ENCODE data around the gene C17orf107. TPM values are rescaled to one million over a fixed set of nuclear protein-coding genes. Genes with fewer than 3 reads are reported as not detected.

C17orf107 gene
- total RNA-seq, 2 experiments from 2014 or later, result 3.0 to 3.6 TPM

DNA sequence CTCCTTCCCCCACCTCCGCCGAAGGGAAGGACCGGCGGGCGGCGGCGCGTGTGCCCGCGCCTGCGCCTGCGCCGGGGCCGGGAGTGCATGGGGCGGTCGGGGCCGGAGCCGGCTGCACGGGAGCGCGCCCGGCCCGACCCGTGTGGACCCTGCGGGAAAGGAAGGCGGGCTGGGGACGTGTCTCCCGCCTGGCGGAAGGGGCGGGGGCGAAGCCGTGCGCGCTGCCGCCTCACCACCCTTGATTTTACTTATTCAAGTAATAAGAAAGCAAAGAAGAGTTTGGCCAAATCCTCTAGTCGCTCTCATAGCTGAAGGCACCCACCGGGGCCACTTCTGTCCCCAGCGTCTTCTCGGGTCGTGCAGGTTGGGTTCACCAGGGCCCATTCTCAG lies 49.6 kb downstream of the C17orf107 start:
- Mint-ChIP-seq H3K27ac (peak overlapping the region; percentile 99), H3K9me3 (no peaks in the 10 kb centered on the region), H3K36me3 (ENCODE audit: low read depth) (peaks cover 42% of the 10 kb centered on the region), H3K4me1 (ENCODE audit: low read depth) (peaks cover 32% of the 10 kb centered on the region), H3K27me3 (no peaks in the 10 kb centered on the region), H3K4me3 (peak overlapping the region; percentile 97)
- CTCF ChIA-PET, result interaction anchor here (1.4 kb wide), 1 partner anchor 9 kb away, joined by 3 read pairs; the partner anchor contains the start of genes RNF167 and SLC25A11
- ATAC-seq (peak; percentile 35), DNase-seq (peak; percentile 85)
- intact Hi-C loops (cut with micrococcal nuclease), result no loop called here
- POLR2A ChIA-PET, result interaction anchor here (0.9 to 20.8 kb wide), 12 partner anchors 9 to 227 kb away, joined by 3 to 627 read pairs (median 6); partner anchors contain the start of genes C17orf107, CAMTA2, CHRNE and KIF1C
- no peak for TF ChIP-seq CTCF (IDR thresholded peaks at IDR 0.05)

GRCh38 chr17:4949321-4950074 lies 50.2 kb downstream of the C17orf107 start:
- ChIA-PET CTCF (interaction anchor here (1.0 to 1.4 kb wide), 3 partner anchors 9 to 17 kb away, joined by 3 to 5 read pairs (median 3); partner anchors contain the start of genes RNF167, SLC25A11 and SPAG7), POLR2A (interaction anchor here (0.9 to 20.8 kb wide), 12 partner anchors 9 to 162 kb away, joined by 3 to 627 read pairs (median 5); partner anchors contain the start of genes C17orf107, CAMTA2, INCA1 and KIF1C)

GRCh38 chr17:4950075-4950745 lies 50.9 kb downstream of the C17orf107 start:
- TF ChIP-seq CTCF (IDR thresholded peaks at IDR 0.05), result no peak
- H3K27ac Mint-ChIP-seq, result peak overlapping the region; percentile 97
- intact Hi-C loops (cut with micrococcal nuclease), result no loop called here
- ChIA-PET POLR2A (interaction anchor here (0.9 to 20.8 kb wide), 7 partner anchors 10 to 130 kb away, joined by 3 to 627 read pairs (median 5); partner anchors contain the start of genes INCA1, KIF1C, RNF167 and SLC25A11), CTCF (interaction anchor here (1.0 to 1.5 kb wide), 3 partner anchors 12 to 41 kb away, joined by 3 to 5 read pairs (median 4); partner anchors contain the start of gene SPAG7)
- DNase-seq (peak; percentile 62), ATAC-seq (peak; percentile 14)
- H3K36me3 Mint-ChIP-seq (ENCODE audit: low read depth), result peaks cover 29% of the 10 kb centered on the region
- peaks cover 19% of the 10 kb centered on the region for H3K4me1 Mint-ChIP-seq (ENCODE audit: low read depth)
- peak overlapping the region; percentile 97 for H3K4me3 Mint-ChIP-seq
- H3K27me3 Mint-ChIP-seq, result no peaks in the 10 kb centered on the region
- H3K9me3 Mint-ChIP-seq, result no peaks in the 10 kb centered on the region

More at GRCh38 chr17:4949321-4950074, 50.2 kb downstream of the C17orf107 start:
- intact Hi-C loops (cut with micrococcal nuclease), result no loop called here
- DNase-seq (peak; percentile 84), ATAC-seq (peak; percentile 21)
- Mint-ChIP-seq H3K4me1 (ENCODE audit: low read depth) (peaks cover 26% of the 10 kb centered on the region), H3K9me3 (no peaks in the 10 kb centered on the region), H3K27me3 (no peaks in the 10 kb centered on the region), H3K36me3 (ENCODE audit: low read depth) (peaks cover 36% of the 10 kb centered on the region), H3K27ac (peak overlapping the region; percentile 99), H3K4me3 (peak overlapping the region; percentile 97)
- TF ChIP-seq CTCF (IDR thresholded peaks at IDR 0.05), result no peak

DNA sequence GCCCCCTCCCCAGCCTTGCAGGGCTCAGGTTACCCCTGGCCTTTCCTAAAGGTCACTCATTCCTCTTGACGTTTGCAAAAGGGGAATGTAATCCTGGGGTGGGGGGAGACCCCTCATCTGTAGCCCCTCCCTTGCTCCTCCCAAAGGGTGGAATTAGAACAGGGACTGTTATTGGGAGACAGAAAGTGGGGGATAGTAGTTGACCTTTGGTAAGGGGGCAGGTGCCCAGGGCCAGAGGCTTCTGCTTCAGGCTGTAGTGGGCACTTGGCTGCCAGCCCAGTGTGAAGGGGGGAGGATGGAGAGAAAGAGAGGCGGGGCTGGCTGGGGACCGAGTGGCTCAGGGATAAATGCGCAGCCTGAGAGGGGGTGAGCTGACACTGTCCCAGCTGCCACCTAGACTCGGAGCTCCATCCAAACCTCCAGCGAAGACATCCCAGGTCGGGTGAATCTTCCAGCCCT lies 51.4 kb downstream of the C17orf107 start, which contains the start of gene ENO3:
ENO3 (plus strand) TSS at position 374 of the 459 bp plus-strand sequence. CDS start 711 bp downstream, outside the sequence.
- Mint-ChIP-seq H3K4me1 (ENCODE audit: low read depth) (peaks cover 13% of the 10 kb centered on the region), H3K9me3 (no peaks in the 10 kb centered on the region), H3K4me3 (peak within 1 kb of the TSS; percentile 97), H3K36me3 (ENCODE audit: low read depth) (peaks cover 23% of the 10 kb centered on the region), H3K27me3 (no peaks in the 10 kb centered on the region), H3K27ac (peak within 1 kb of the TSS; percentile 97)
- CTCF ChIA-PET, result interaction anchor here (0.7 to 1.5 kb wide), 4 partner anchors 11 to 42 kb away, joined by 3 to 5 read pairs (median 4); partner anchors contain the start of gene SPAG7
- POLR2A ChIA-PET, result interaction anchor here (1.0 to 20.8 kb wide), 8 partner anchors 8 to 129 kb away, joined by 3 to 627 read pairs (median 8); partner anchors contain the start of genes INCA1, KIF1C, RNF167 and SLC25A11
- ATAC-seq (no peak), DNase-seq (no peak)
- TF ChIP-seq CTCF (IDR thresholded peaks at IDR 0.05), result no peak
- intact Hi-C loops (cut with micrococcal nuclease), result no loop called here
